HUDEP-2 (cell line): Measurements from ENCODE around the gene C5orf24.
"Not testable (repeated sequence)": the region's sequence is repeated elsewhere in the genome, so short reads cannot be mapped to it uniquely, and the experiment has no call there.

ENCODE experiments used
- DNase-seq, 76 experiments: peaks; one replicate each; lab custom pipeline; 2025; ENCODE audit not compliant: unreplicated experiment in 76 of 76; lab: John Stamatoyannopoulos, UW

C5orf24 gene

DNA sequence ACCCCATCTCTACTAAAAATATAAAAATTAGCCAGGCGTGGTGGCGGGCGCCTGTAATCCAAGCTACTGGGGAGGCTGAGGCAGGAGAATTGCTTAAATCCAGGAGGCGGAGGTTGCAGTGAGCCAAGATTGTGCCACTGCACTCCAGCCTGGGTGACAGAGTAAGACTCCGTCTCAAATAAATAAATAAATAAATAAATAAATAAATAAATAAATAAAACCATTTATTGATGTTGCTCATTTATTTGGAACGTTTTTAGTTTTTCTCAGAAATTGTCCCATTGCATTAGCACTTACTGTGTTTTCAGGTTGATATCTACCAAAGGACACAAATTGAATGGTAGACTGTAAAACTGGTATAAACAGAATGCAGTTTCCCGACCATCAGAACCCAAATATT, 10.7 kb downstream of the C5orf24 start:
- DNase-seq: not testable (repeated sequence)

DNA sequence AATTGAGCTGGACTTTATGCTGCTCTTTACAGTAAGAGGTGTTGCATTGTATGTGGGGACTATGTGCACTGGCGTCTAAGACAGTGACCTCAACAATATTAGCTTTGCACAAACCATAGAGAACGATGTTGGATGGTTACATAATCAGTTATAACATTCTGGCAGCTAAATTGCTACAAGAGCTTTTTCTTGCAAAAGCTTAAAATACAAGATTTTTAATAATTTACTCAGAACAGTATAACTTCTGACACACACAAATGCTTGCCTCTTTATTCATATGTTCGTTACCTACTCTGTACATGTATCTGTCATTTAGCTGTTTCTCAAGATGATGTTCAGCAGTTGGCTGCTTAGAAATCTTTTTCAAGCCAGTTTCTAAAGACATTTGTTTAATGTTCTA, 11.6 kb downstream of the C5orf24 start:
- no peak for DNase-seq

DNA sequence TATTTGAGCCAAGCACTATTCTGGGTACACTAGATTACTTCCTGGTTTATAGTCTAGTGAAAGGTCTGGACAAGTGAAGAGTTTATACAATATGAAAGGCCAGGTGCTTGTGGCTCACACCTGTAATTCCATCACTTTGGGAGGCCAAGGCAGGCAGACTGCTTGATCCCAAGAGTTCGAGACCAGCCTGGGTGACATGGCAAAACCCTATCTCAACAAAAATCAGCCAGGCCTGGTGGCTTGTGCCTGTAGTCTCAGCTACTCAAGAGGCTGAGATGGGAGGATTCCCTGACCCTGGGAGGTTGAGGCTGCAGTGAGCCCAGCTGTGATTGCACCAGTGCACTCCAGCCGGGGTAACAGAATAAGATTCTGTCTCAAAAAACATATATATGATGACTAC, 18.9 kb downstream of the C5orf24 start:
- no peak for DNase-seq

GRCh38 chr5:134873494-134873893, 27.7 kb downstream of the C5orf24 start:
- peak in 2 of 76 experiments; percentile 4 to 6 for DNase-seq

DNA sequence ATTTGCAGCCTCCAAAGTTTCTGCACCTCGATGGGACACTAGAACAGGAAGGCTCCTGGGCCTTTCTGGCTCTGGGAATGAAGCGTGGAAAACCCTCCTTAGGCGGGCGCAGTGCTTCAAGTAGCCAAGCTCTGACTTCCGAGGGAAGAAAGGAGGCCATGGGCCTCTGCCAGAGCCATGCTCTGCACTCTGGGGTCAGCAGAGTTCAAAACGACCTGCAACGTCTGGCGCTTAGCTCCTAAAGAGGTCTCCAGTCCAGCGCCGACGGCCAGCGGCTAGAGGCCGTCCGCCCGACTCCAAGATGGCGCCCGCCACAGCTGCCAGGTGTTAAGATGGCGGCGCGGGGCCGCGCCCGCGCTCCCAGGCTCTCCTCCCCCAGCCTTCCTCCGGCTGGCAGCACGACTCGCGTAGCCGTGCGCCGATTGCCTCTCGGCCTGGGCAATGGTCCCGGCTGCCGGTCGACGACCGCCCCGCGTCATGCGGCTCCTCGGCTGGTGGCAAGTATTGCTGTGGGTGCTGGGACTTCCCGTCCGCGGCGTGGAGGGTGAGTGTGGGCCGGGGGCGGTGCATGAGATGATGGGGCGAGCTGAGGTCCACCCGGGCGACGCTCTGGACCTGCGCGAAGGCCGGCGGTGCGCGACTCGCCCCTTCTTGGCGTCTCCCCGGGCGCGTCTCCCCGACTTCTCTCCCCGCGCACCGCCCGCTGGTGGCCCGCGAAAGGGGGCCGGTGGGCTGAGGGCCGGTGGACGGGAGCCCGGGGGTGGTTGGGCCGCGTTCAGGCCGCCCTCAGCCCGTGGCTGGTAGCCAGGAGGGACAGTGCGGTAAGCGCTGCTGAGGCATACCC, 28.4 kb downstream of the C5orf24 start, which contains the start of gene TXNDC15:
Gene TXNDC15 (plus strand): TSS at position 385 of the 844 bp plus-strand sequence. CDS start 57 bp downstream, at position 442.
- peak in 73 of 76 experiments; percentile 26 to 80 (median 65) for DNase-seq

DNA sequence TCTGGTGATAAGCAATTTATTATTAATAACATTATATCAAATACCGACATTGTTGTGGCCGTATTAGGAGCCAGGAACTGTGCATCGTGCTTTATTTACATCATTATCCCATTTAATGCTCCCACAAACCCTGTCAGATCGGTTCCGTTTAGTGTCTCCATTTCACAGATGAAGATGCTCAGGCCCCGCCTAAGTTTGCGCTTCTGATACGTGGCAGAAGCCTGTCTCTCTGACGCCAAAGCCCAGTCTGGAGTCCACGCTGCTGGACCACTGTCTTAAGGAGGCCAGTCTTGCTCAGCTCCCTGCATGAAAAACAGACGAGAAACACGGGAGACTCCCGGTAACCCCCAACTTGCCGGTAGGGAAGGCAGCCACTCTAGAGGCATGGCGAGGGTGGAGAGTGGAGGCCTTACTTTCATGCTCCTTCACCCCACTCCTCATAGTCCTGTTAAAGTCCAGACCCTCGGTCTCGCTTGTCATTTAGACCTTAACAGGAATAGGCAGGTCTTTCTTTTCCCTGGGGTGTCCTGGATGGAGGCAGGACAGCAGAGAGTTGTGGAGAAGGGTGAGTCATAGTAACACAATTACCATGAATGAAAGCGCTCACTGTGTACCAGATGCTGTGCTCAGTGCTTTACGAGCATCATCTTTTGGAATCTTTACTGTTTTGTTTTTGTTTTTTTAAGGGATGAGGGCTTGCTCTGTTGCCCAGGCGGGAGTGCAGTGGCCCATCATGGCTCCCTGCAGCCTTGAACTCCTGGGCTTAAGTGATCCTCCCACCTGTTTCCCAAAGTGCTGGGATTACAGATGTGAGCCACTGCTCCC, 29.3 kb downstream of the C5orf24 start:
- peak in 22 of 76 experiments; percentile 12 to 54 (median 25) for DNase-seq

DNA sequence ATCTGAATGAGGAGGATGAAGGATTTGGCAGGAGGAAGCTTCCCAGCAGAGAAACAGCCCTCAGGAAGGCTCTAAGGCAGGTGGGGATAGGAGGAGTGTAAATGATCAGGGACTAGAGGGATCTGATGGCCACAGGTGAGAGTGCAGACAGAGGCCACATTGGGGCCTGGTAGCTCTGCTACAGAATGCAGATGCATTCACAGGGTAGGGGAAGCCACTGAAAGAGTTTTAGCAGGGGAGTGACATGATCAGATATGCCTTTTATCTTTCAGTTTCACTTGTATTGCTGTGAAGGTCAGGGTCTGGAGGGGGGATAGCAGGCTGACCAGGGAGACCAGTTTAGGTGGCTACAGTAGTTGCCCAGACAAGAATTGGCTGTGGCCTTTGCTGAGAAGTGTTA, 31.4 kb downstream of the C5orf24 start:
- peak in 16 of 76 experiments; percentile 4 to 38 (median 15) for DNase-seq

DNA sequence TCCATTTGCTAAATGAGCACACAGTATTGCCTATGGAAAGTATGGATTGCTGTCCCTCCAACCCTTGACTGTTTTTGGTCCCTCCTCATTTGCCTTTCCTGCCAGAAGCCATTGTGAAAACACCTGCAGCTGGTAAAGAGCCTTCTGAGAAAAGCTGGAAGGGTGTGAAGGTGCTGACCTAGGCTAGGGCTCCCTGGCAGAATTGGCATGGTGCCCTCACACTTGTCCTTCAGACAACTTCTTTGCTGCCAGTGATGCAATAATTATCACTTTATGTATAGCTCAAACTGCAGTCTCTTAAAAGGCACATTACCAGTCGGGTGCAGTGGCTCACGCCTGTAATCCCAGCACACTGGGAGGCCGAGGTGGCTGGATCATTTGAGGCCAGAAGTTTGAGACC, 32.6 kb downstream of the C5orf24 start:
- peak in 11 of 76 experiments; percentile 1 to 33 (median 19) for DNase-seq

DNA sequence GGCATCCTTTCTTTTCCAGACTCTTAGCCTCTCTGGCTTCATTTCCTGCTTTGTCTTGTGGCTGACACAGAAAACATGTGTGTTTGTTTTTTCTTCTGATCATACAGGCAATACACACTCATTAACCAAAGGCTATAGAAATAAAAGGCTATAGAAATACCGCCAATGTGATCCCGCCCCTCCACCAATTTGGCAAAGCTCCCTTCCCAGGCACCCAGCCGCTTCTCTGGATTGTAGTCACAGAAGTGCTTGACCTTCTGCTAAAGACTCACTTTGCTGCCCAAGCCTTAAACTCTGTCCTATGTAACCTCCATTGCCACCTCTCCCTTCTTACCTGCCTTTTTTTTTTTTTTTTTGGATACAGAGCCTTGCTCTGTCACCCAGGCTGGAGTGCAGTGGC, 33.7 kb downstream of the C5orf24 start:
- no peak for DNase-seq

DNA sequence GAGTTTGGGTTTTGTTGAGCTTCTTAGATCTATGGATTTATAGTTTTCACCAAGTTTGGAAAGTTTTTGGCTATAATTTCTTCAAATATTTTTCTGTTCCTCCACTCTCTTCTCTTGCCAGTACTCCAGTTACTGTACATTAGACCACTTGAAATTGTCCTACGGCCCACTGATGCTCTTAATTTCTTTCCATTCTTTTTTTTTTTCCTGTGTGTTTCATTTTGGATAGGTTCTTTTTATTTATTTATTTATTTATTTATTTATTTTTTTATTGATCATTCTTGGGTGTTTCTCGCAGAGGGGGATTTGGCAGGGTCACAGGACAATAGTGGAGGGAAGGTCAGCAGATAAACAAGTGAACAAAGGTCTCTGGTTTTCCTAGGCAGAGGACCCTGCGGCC, 35.2 kb downstream of the C5orf24 start:
- not testable (repeated sequence) for DNase-seq

DNA sequence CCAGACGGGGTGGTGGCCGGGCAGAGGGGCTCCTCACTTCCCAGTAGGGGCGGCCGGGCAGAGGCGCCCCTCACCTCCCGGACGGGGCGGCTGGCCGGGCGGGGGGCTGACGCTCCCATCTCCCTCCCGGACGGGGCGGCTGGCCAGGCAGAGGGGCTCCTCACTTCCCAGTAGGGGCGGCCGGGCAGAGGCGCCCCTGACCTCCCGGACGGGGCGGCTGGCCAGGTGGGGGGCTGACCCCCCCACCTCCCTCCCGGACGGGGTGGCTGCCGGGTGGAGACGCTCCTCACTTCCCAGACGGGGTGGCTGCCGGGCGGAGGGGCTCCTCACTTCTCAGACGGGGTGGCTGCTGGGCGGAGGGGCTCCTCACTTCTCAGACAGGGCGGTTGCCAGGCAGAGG, 35.9 kb downstream of the C5orf24 start:
- DNase-seq: not testable (repeated sequence)

DNA sequence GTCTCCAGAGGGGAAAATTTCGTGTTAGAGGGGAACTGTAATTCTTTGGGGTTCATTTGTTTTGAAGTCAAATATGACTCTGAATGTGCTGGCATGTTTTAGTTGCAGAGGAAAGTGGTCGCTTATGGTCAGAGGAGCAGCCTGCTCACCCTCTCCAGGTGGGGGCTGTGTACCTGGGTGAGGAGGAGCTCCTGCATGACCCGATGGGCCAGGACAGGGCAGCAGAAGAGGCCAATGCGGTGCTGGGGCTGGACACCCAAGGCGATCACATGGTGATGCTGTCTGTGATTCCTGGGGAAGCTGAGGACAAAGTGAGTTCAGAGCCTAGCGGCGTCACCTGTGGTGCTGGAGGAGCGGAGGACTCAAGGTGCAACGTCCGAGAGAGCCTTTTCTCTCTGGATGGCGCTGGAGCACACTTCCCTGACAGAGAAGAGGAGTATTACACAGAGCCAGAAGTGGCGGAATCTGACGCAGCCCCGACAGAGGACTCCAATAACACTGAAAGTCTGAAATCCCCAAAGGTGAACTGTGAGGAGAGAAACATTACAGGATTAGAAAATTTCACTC, 41.9 kb downstream of the C5orf24 start:
- DNase-seq: no peak

DNA sequence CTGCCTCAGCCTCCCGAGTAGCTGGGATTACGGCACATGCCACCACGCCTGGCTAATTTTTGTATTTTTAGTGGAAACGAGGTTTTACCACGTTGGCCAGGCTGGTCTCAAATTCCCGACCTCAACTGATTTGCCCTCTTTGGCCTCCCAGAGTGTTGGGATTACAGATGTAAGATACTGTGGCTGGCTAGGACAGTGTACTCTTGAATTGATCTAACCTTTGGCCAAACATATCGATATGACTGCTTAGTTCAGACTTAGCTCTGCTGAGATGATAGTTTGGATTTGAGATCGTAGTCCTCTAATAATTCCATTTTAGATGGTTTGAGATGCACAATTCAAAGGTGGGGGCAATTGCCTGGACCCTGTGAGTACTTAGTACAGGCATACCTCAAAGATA, 43.6 kb downstream of the C5orf24 start:
- DNase-seq: no peak

DNA sequence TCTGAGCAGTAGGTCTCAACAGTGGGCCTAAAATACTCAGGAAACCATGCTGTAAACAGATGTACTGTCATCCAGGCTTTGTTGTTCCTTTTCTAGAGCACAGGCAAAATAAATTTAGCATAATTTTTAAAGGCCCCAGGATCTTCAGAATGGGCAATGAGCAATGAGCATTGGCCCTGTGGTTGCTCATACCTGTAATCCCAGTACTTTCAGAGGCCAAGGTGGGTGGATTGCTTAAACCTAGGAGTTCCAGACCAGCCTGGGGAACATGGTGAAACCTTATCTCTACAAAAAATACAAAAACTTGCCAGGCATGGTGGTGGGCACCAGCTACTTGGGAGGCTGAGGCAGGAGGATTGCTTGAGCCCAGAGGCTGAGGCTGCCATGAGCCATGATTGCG, 45.7 kb downstream of the C5orf24 start:
- DNase-seq: no peak

- no peak for DNase-seq
Observed at GRCh38 chr5:134892282-134892681, 46.5 kb downstream of the C5orf24 start.

- DNase-seq: no peak
Observed at GRCh38 chr5:134892926-134893325, 47.2 kb downstream of the C5orf24 start.

GRCh38 chr5:134893748-134894505, 48.2 kb downstream of the C5orf24 start:
- no peak for DNase-seq

GRCh38 chr5:134902071-134902801, 56.5 kb downstream of the C5orf24 start:
- DNase-seq: no peak

DNA sequence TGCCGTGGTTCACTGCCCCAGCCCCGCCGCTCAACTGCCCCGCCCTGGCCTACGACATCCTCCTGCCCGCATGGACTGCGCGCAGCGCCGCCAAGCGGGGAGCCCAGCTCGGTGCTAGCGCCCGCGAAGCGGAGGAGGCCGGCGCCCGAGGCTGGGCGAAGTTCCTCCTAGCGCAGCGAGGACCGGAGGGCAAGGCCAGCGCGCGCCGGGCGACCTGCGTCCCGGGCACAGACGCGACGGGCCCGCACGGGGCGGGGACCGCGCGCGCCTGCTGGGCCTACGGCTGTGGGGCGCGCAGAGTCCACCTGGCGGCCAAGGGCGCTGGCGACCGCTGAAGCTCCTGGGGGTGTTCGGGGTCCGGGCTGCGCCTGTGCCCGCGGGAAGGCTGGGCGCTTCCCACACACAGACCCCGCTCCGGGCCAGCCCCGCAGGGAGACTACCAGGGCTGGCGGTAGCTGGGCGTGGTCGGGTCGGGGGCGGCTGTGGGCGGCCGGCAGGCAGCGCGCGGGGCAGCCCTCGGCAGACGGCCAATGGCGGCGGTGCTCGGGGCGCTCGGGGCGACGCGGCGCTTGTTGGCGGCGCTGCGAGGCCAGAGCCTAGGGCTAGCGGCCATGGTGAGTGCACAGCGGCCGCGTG, 59.0 kb downstream of the C5orf24 start, which contains the start of gene PCBD2:
Gene PCBD2 (plus strand): TSS at position 522 of the 636 bp plus-strand sequence. CDS start 9 bp downstream, at position 531.
- peak in 75 of 76 experiments; percentile 26 to 94 (median 87) for DNase-seq
